K562 (cell line): ENCODE results near the gene RBM4B. TPM values are rescaled to one million over a fixed set of nuclear protein-coding genes. Genes with fewer than 3 reads are reported as not detected.

ENCODE experiments used
- AFF4 ChIP-seq: sonication (generic); formaldehyde crosslinking; IDR thresholded peaks from 2 replicates; pipeline ENCODE4 v1.8.0; 2023; ENCODE audit warnings: mild to moderate bottlenecking, missing genetic modification reagents
- CBFB ChIP-seq: sonication (generic); formaldehyde crosslinking; IDR thresholded peaks from 2 replicates; pipeline ENCODE4 v1.4.0; 2020; ENCODE audit warnings: mild to moderate bottlenecking, missing genetic modification reagents
- E2F1 ChIP-seq: sonication (generic); formaldehyde crosslinking; IDR thresholded peaks from 2 replicates; pipeline ENCODE4 v1.8.1; 2023; ENCODE audit warnings: mild to moderate bottlenecking, missing genetic modification reagents, moderate library complexity
- HDAC3 ChIP-seq: fragments of 450-650 bp; IDR thresholded peaks from 2 replicates; pipeline ENCODE4 v1.6.1; 2018; ENCODE audit warnings: borderline replicate concordance, mild to moderate bottlenecking, moderate library complexity; ENCODE audit not compliant: partially characterized antibody
- IRF9 ChIP-seq: fragments of 450-650 bp; IDR thresholded peaks from 2 replicates; pipeline ENCODE4 v1.6.1; 2016; ENCODE audit warnings: missing biosample characterization, missing genetic modification characterization
- KDM4B ChIP-seq, 2 experiments: fragments of 450-650 bp in 1 of 2; sonication (generic) in 1 of 2; IDR thresholded peaks; 2 replicates each; pipeline ENCODE4 v1.6.1; 2016 to 2017; ENCODE audit warnings: borderline replicate concordance in 2 of 2, antibody characterized with exemption in 1 of 2, low read depth in 1 of 2, mild to moderate bottlenecking in 1 of 2
- MCM3 ChIP-seq: fragments of 450-650 bp; IDR thresholded peaks from 2 replicates; pipeline ENCODE4 v1.6.1; 2016
- MYBL2 ChIP-seq, 2 experiments: fragments of 450-650 bp in 1 of 2; sonication (generic) in 1 of 2; formaldehyde crosslinking in 1 of 2; IDR thresholded peaks; 2 replicates each; pipeline versions ENCODE4 v1.6.1 to v1.8.1; 2017 to 2022; ENCODE audit warnings: borderline replicate concordance in 1 of 2, inconsistent platforms in 1 of 2, low read depth in 1 of 2, mild to moderate bottlenecking in 1 of 2, missing genetic modification reagents in 1 of 2, moderate library complexity in 1 of 2
- NR2C2 ChIP-seq, 2 experiments: fragments of 200-800 bp in 1 of 2; sonication (Bioruptor generic) in 1 of 2; sonication (generic) in 1 of 2; formaldehyde crosslinking in 1 of 2; IDR thresholded peaks; 2 replicates each; pipeline versions ENCODE4 v1.6.1 to v1.8.0; 2016 to 2022; ENCODE audit warnings: mild to moderate bottlenecking in 1 of 2, missing compliant biosample characterization in 1 of 2, missing genetic modification characterization in 1 of 2, missing genetic modification reagents in 1 of 2
- PATZ1 ChIP-seq: fragments of 250-450 bp; sonication (Bioruptor Pico); IDR thresholded peaks from 2 replicates; pipeline ENCODE4 v1.5.0; 2020; ENCODE audit warnings: mild to moderate bottlenecking, borderline replicate concordance
- POU5F1 ChIP-seq: fragments of 150-350 bp; IDR thresholded peaks from 2 replicates; pipeline ENCODE4 v1.6.1; 2014; ENCODE audit warnings: borderline replicate concordance, low read length, low read depth, mild to moderate bottlenecking; ENCODE audit not compliant: partially characterized antibody
- RCOR1 ChIP-seq, 2 experiments: IDR thresholded peaks; 2 replicates each; pipeline ENCODE4 v1.6.1; 2012; ENCODE audit warnings: low read depth in 2 of 2, low read length in 2 of 2, borderline replicate concordance in 1 of 2, improper control_type of control experiment in 1 of 2
- RUNX1 ChIP-seq: sonication (generic); IDR thresholded peaks from 2 replicates; pipeline ENCODE4 v1.6.1; 2016; ENCODE audit warnings: antibody characterized with exemption, low read depth
- SIN3B ChIP-seq: fragments of 450-650 bp; IDR thresholded peaks from 2 replicates; pipeline ENCODE4 v1.6.1; 2017; ENCODE audit warnings: low read depth, mild to moderate bottlenecking, moderate library complexity
- ZBTB8A ChIP-seq: fragments of 450-650 bp; IDR thresholded peaks from 2 replicates; pipeline ENCODE4 v1.6.1; 2018; ENCODE audit warnings: mild to moderate bottlenecking, moderate library complexity; ENCODE audit not compliant: partially characterized antibody
- ZNF12 ChIP-seq: sonication (generic); formaldehyde crosslinking; IDR thresholded peaks from 2 replicates; pipeline ENCODE4 v1.4.0; 2020; ENCODE audit warnings: mild to moderate bottlenecking, missing genetic modification reagents
- ZNF41 ChIP-seq: fragments of 250-450 bp; sonication (Bioruptor Pico); conservative IDR thresholded peaks from 2 replicates; pipeline ENCODE4 v1.4.0; 2020; ENCODE audit warnings: mild to moderate bottlenecking
- polyA plus RNA-seq, 8 experiments: library from polyadenylated mRNA; depleted of rRNA in 4 of 8; stranded (reverse) in 5 of 8; unstranded in 3 of 8; fragments of >200 nt; fragmentation: Nextera tagmentation in 2 of 8; fragmentation: Illumina TruSeq in 1 of 8; extraction: Ambion mirVana in 2 of 8; extraction: Trizol in 1 of 8; gene quantifications; 2 replicates each; pipeline versions ENCODE4 v1.2.1 to v1.2.3, GENCODE V29; 2011 to 2014; ENCODE audit warnings: inconsistent platforms in 1 of 8, missing spikeins in 1 of 8
- total RNA-seq, 7 experiments: library from RNA; depleted of rRNA in 6 of 7; stranded (reverse); fragments of >200 nt in 6 of 7; fragmentation: Illumina TruSeq in 2 of 7; extraction: Trizol in 2 of 7; gene quantifications; 2 replicates each; pipeline versions ENCODE4 v1.2.1 to v1.2.3, GENCODE V29; 2011 to 2021; ENCODE audit warnings: low replicate concordance in 1 of 7

RBM4B gene
- total and polyA plus RNA-seq, 9 of the 15 experiments (the other 6 are each of a cell fraction or from before 2014, with no cell fraction given) = 14.6 to 39.9 (median 23.3) TPM

GRCh38 chr11:66616379-66617154 is 61.1 kb downstream of the RBM4B start, which contains the start of gene RBM14 (continued):
- no peak for TF ChIP-seq MCM3
- no peak for TF ChIP-seq POU5F1
- 0 out of 2 replicates have a peak, but pooled peaks have one; percentile 2 for TF ChIP-seq ZNF41
- peak; percentile 17; the same call in 1 of the 2 replicates for TF ChIP-seq CBFB (CRISPR knock-in tag)
- TF ChIP-seq RCOR1 (IDR thresholded peaks at IDR 0.05; ENCODE audit: borderline replicate concordance in 1 of 2, low read depth in 2 of 2, low read length in 2 of 2) = peak in 1 of 2 experiments; percentile 40; a peak in 1 of 4 replicates
- no peak for TF ChIP-seq PATZ1 (CRISPR knock-in tag)
- TF ChIP-seq ZNF12 = 0 out of 2 replicates have a peak, but pooled peaks have one; percentile 22
- TF ChIP-seq ZBTB8A = no peak
- no peak for TF ChIP-seq IRF9 (tag)
- peak; percentile 90 for TF ChIP-seq MYBL2 (IDR thresholded peaks at IDR 0.05; ENCODE audit: low read depth)
- no peak for TF ChIP-seq MYBL2 (CRISPR knock-in tag; IDR thresholded peaks at IDR 0.05; ENCODE audit: borderline replicate concordance)
- peak; percentile 64; the same call in 1 of the 2 replicates for TF ChIP-seq NR2C2 (CRISPR knock-in tag; IDR thresholded peaks at IDR 0.05)
- TF ChIP-seq NR2C2 (tag; IDR thresholded peaks at IDR 0.05) = peak; percentile 62; the same call in 1 of the 2 replicates
- peak; percentile 96 for TF ChIP-seq AFF4 (CRISPR knock-in tag)
- TF ChIP-seq RUNX1 = no peak
- TF ChIP-seq SIN3B = peak; percentile 80
- no peak for TF ChIP-seq HDAC3
- no peak for TF ChIP-seq KDM4B (IDR thresholded peaks at IDR 0.05; ENCODE audit: borderline replicate concordance in 2 of 2, low read depth in 1 of 2)
- TF ChIP-seq E2F1 (CRISPR knock-in tag) = peak; percentile 83
